ENCODE results near the gene NTN4. TPM values are rescaled to one million over a fixed set of nuclear protein-coding genes. Genes with fewer than 3 reads are reported as not detected.

Gene NTN4
- total RNA-seq, 4 donors from 2014 or later: 6.7 to 25.9 (median 16.7) TPM

DNA sequence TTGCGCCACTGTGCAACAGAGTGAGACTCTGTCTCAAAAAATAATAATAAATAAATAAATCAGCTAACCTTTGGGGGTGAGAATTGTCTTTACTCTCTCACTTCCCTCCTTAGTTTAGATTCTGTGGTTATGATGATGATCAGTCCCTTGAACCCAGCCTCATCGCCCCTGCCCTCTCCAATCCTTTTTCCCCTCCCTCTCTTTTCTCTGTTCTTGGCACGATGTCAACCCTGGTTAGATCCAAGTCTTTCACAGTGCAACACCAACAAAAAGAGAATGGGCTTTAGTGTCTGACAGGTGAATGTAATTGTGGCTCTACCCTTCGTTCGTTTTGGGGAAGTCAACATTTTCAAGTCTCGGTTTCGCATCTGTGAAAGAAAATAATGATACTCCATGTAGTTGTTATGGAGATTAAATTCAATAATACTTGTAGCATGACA is 59.0 kb downstream of the NTN4 start:
- Histone ChIP-seq H3K4me1 (peaks cover 3 to 28% (median 10%) of the 10 kb centered on the region in 4 donors), H3K4me3 (no peak overlapping the region), H3K27ac (no peak overlapping the region), H3K9me3 (peaks cover 0 to 3% of the 10 kb centered on the region in 2 donors), H3K27me3 (no peaks in the 10 kb centered on the region), H3K36me3 (no peaks in the 10 kb centered on the region)
- TF ChIP-seq POLR2AphosphoS5 (IDR thresholded peaks at IDR 0.05) (no peak), EP300 (IDR thresholded peaks at IDR 0.05; ENCODE audit: low read depth) (no peak), POLR2A (IDR thresholded peaks at IDR 0.05) (no peak)
- TF ChIP-seq, protein P1, sequence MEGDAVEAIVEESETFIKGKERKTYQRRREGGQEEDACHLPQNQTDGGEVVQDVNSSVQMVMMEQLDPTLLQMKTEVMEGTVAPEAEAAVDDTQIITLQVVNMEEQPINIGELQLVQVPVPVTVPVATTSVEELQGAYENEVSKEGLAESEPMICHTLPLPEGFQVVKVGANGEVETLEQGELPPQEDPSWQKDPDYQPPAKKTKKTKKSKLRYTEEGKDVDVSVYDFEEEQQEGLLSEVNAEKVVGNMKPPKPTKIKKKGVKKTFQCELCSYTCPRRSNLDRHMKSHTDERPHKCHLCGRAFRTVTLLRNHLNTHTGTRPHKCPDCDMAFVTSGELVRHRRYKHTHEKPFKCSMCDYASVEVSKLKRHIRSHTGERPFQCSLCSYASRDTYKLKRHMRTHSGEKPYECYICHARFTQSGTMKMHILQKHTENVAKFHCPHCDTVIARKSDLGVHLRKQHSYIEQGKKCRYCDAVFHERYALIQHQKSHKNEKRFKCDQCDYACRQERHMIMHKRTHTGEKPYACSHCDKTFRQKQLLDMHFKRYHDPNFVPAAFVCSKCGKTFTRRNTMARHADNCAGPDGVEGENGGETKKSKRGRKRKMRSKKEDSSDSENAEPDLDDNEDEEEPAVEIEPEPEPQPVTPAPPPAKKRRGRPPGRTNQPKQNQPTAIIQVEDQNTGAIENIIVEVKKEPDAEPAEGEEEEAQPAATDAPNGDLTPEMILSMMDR (IDR thresholded peaks at IDR 0.05): no peak
- intact Hi-C loops (cut with DNase I; ENCODE audit: low total_unique reads) (no loop called here), in situ Hi-C loops (cut with MboI; ENCODE audit: low pct_ligation_motif_present in 1 of 4, low pct_unique_long_range_greater_than_20kb in 1 of 4, low sequenced_read_pairs in 3 of 4) (no loop called here)
- 71 to 95% methylated on average over 6 to 7 of the region's 7 CpGs for WGBS, 2 donors (ENCODE audit: low coverage in 1 of 2)
- DNase-seq: no peak

DNA sequence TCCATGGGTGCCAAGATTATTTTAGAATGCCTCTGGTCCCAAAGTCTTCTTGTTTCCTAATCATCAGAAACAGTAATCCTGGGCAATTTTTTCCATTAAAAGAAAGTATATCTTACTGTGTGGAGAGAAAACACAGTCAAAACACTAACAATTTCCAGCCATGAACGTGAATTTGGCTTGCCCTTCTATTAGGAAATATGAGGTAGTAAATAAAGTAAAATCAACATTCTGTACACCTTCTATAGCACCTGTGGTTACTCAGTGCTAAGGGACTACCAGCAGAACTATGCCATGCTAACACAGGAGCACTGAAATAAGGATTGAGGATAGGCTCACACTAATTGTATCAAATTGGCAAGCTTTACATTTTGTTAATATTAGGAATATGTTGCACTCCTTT is 60.1 kb downstream of the NTN4 start:
- H3K27ac ChIP-seq: no peak overlapping the region
- H3K4me1 ChIP-seq: peaks cover 3 to 23% (median 10%) of the 10 kb centered on the region in 4 donors
- in situ Hi-C loops (cut with MboI; ENCODE audit: low pct_ligation_motif_present in 1 of 4, low pct_unique_long_range_greater_than_20kb in 1 of 4, low sequenced_read_pairs in 3 of 4): no loop called here
- 67% methylated on average over 1 of the region's 1 CpG; no CpG with 5 or more reads in 1 of the 2 donors for WGBS, 2 donors (ENCODE audit: low coverage in 1 of 2)
- peaks cover 0 to 3% of the 10 kb centered on the region in 2 donors for H3K9me3 ChIP-seq
- H3K4me3 ChIP-seq: no peak overlapping the region
- H3K36me3 ChIP-seq: no peaks in the 10 kb centered on the region
- TF ChIP-seq POLR2AphosphoS5 (IDR thresholded peaks at IDR 0.05) (no peak), POLR2A (IDR thresholded peaks at IDR 0.05) (no peak), EP300 (IDR thresholded peaks at IDR 0.05; ENCODE audit: low read depth) (no peak)
- TF ChIP-seq, protein P1 (IDR thresholded peaks at IDR 0.05): no peak
- H3K27me3 ChIP-seq: no peaks in the 10 kb centered on the region
- DNase-seq: no peak
- intact Hi-C loops (cut with DNase I; ENCODE audit: low total_unique reads): no loop called here

DNA sequence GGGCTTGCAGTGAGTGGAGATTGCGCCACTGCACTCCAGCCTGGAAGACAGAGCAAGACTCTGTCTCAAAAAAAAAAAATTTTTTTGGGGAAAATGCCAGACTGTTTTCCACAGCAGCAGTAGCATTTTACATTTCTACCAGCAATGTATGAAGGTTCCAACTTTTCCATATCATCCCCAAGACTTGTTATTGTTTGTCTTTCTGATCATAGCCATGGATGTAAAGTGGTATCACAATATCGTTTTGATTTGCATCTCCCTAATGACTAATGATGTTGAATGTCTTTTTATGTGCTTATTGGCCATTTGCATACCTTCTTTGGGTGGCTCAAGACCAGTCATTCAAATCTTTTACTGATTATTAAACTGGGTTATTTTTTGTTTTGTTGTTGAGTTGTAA is 63.7 kb downstream of the NTN4 start:
- in situ Hi-C loops (cut with MboI; ENCODE audit: low pct_ligation_motif_present in 1 of 4, low pct_unique_long_range_greater_than_20kb in 1 of 4, low sequenced_read_pairs in 3 of 4) (no loop called here), intact Hi-C loops (cut with DNase I; ENCODE audit: low total_unique reads) (no loop called here)
- TF ChIP-seq, protein P1 (IDR thresholded peaks at IDR 0.05): no peak
- TF ChIP-seq POLR2AphosphoS5 (IDR thresholded peaks at IDR 0.05) (no peak), EP300 (IDR thresholded peaks at IDR 0.05; ENCODE audit: low read depth) (no peak), POLR2A (IDR thresholded peaks at IDR 0.05) (no peak)
- Histone ChIP-seq H3K4me1 (peaks cover 0 to 4% (median 0%) of the 10 kb centered on the region in 4 donors), H3K9me3 (peaks cover 0 to 3% of the 10 kb centered on the region in 2 donors), H3K36me3 (no peaks in the 10 kb centered on the region), H3K4me3 (no peak overlapping the region), H3K27ac (no peak overlapping the region), H3K27me3 (no peaks in the 10 kb centered on the region)
- 90 to 92% methylated on average over 1 to 2 of the region's 2 CpGs for WGBS, 2 donors (ENCODE audit: low coverage in 1 of 2)
- DNase-seq: no peak

DNA sequence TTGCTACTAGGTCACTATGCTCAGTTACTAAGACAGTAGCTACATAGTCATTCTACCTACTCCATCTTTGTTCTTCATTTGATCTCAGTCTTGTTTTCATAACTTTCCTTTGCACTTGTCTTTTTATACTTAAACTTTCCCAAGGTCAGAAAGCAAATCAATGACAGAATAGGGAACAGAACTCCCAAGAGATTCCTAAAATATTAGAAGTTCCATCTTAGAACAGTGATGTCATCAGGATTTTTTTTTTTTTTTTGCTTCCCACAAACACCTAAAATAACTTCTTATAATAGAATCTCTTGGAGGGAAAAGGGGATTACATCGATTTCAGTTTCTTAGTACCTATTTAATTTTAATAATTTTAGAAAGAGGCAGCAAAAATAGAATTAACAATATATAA is 65.8 kb downstream of the NTN4 start:
- 82 to 84% methylated on average over 1 of the region's 1 CpG for WGBS, 2 donors (ENCODE audit: low coverage in 1 of 2)
- no peaks in the 10 kb centered on the region for H3K36me3 ChIP-seq
- no peaks in the 10 kb centered on the region for H3K27me3 ChIP-seq
- in situ Hi-C loops (cut with MboI; ENCODE audit: low pct_ligation_motif_present in 1 of 4, low pct_unique_long_range_greater_than_20kb in 1 of 4, low sequenced_read_pairs in 3 of 4): no loop called here
- TF ChIP-seq, protein P1 (IDR thresholded peaks at IDR 0.05): no peak
- TF ChIP-seq POLR2AphosphoS5 (IDR thresholded peaks at IDR 0.05) (no peak), POLR2A (IDR thresholded peaks at IDR 0.05) (no peak), EP300 (IDR thresholded peaks at IDR 0.05; ENCODE audit: low read depth) (no peak)
- no peak overlapping the region for H3K27ac ChIP-seq
- intact Hi-C loops (cut with DNase I; ENCODE audit: low total_unique reads): no loop called here
- no peak for DNase-seq
- H3K4me3 ChIP-seq: no peak overlapping the region
- H3K9me3 ChIP-seq: peaks cover 0 to 3% of the 10 kb centered on the region in 2 donors
- H3K4me1 ChIP-seq: peaks cover 0 to 4% (median 0%) of the 10 kb centered on the region in 4 donors
